ENCODE data around the gene LY6G6D. TPM values are rescaled to one million over a fixed set of nuclear protein-coding genes. Genes with fewer than 3 reads are reported as not detected.
A peak's percentile ranks its signal among the peaks of the same experiment; 100 is the strongest.

Gene LY6G6D
- polyA plus RNA-seq, 4 donors, result 0.22 TPM; not detected in 3

GRCh38 chr6:31752739-31753319, 37.7 kb downstream of the LY6G6D start:
- DNase-seq (no peak), FAIRE-seq (no peak)
- Histone ChIP-seq H3K27ac (ENCODE audit: low read depth in 1 of 3, low read length in 2 of 3) (no peak overlapping the region), H3K27me3 (ENCODE audit: control insufficient read depth in 3 of 3, insufficient read depth in 3 of 3, low read length in 3 of 3) (no peaks in the 10 kb centered on the region), H3K36me3 (ENCODE audit: control insufficient read depth in 3 of 3, insufficient read depth in 2 of 3, low read depth in 1 of 3, low read length in 3 of 3) (peaks cover 0 to 9% (median 0%) of the 10 kb centered on the region in 3 donors), H3K4me1 (ENCODE audit: control insufficient read depth in 3 of 3, insufficient read depth in 2 of 3, low read depth in 1 of 3, low read length in 2 of 3) (no peaks in the 10 kb centered on the region), H3K4me3 (ENCODE audit: low read depth in 1 of 3, low read length in 3 of 3) (no peak overlapping the region), H3K9me3 (ENCODE audit: control insufficient read depth in 2 of 2, insufficient read depth in 1 of 2, low read depth in 1 of 2, low read length in 1 of 2) (no peaks in the 10 kb centered on the region)
- WGBS, 3 donors, result 75 to 80% (median 76%) methylated on average over 8 of the region's 8 CpGs

GRCh38 chr6:31758281-31758680, 43.1 kb downstream of the LY6G6D start:
- Histone ChIP-seq H3K27me3 (ENCODE audit: control insufficient read depth in 3 of 3, insufficient read depth in 3 of 3, low read length in 3 of 3) (no peaks in the 10 kb centered on the region), H3K9me3 (ENCODE audit: control insufficient read depth in 2 of 2, insufficient read depth in 1 of 2, low read depth in 1 of 2, low read length in 1 of 2) (no peaks in the 10 kb centered on the region), H3K4me3 (ENCODE audit: low read depth in 1 of 3, low read length in 3 of 3) (no peak overlapping the region), H3K27ac (ENCODE audit: low read depth in 1 of 3, low read length in 2 of 3) (no peak overlapping the region), H3K4me1 (ENCODE audit: control insufficient read depth in 3 of 3, insufficient read depth in 2 of 3, low read depth in 1 of 3, low read length in 2 of 3) (peaks cover 0 to 19% (median 13%) of the 10 kb centered on the region in 3 donors), H3K36me3 (ENCODE audit: control insufficient read depth in 3 of 3, insufficient read depth in 2 of 3, low read depth in 1 of 3, low read length in 3 of 3) (peaks cover 0 to 47% (median 0%) of the 10 kb centered on the region in 3 donors)
- FAIRE-seq (no peak), DNase-seq (no peak)
- 89 to 96% (median 91%) methylated on average over 2 of the region's 2 CpGs for WGBS, 3 donors

GRCh38 chr6:31760790-31761189, 45.6 kb downstream of the LY6G6D start:
- peak overlapping the region; percentile 4 to 70 (median 53) for H3K27ac ChIP-seq (ENCODE audit: low read depth in 1 of 3, low read length in 2 of 3)

GRCh38 chr6:31761343-31761742, 46.2 kb downstream of the LY6G6D start:
- FAIRE-seq, result no peak
- WGBS, 3 donors, result 87 to 95% (median 92%) methylated on average over 8 of the region's 8 CpGs
- no peak for DNase-seq
- Histone ChIP-seq H3K4me1 (ENCODE audit: control insufficient read depth in 3 of 3, insufficient read depth in 2 of 3, low read depth in 1 of 3, low read length in 2 of 3) (peaks cover 0 to 41% (median 13%) of the 10 kb centered on the region in 3 donors), H3K27ac (ENCODE audit: low read depth in 1 of 3, low read length in 2 of 3) (peak overlapping the region in 1 of 3 donors; percentile 53), H3K27me3 (ENCODE audit: control insufficient read depth in 3 of 3, insufficient read depth in 3 of 3, low read length in 3 of 3) (no peaks in the 10 kb centered on the region), H3K9me3 (ENCODE audit: control insufficient read depth in 2 of 2, insufficient read depth in 1 of 2, low read depth in 1 of 2, low read length in 1 of 2) (no peaks in the 10 kb centered on the region), H3K4me3 (ENCODE audit: low read depth in 1 of 3, low read length in 3 of 3) (no peak overlapping the region), H3K36me3 (ENCODE audit: control insufficient read depth in 3 of 3, insufficient read depth in 2 of 3, low read depth in 1 of 3, low read length in 3 of 3) (peaks cover 0 to 54% (median 0%) of the 10 kb centered on the region in 3 donors)

More at GRCh38 chr6:31760790-31761189, 45.6 kb downstream of the LY6G6D start:
- Histone ChIP-seq H3K4me3 (ENCODE audit: low read depth in 1 of 3, low read length in 3 of 3) (no peak overlapping the region), H3K9me3 (ENCODE audit: control insufficient read depth in 2 of 2, insufficient read depth in 1 of 2, low read depth in 1 of 2, low read length in 1 of 2) (no peaks in the 10 kb centered on the region), H3K4me1 (ENCODE audit: control insufficient read depth in 3 of 3, insufficient read depth in 2 of 3, low read depth in 1 of 3, low read length in 2 of 3) (peaks cover 0 to 38% (median 13%) of the 10 kb centered on the region in 3 donors), H3K27me3 (ENCODE audit: control insufficient read depth in 3 of 3, insufficient read depth in 3 of 3, low read length in 3 of 3) (no peaks in the 10 kb centered on the region), H3K36me3 (ENCODE audit: control insufficient read depth in 3 of 3, insufficient read depth in 2 of 3, low read depth in 1 of 3, low read length in 3 of 3) (peaks cover 0 to 54% (median 0%) of the 10 kb centered on the region in 3 donors)
- DNase-seq, result peak; percentile 56 to 89
- 36 to 78% (median 54%) methylated on average over 5 of the region's 5 CpGs for WGBS, 3 donors
- FAIRE-seq, result no peak

- H3K36me3 ChIP-seq (ENCODE audit: control insufficient read depth in 3 of 3, insufficient read depth in 2 of 3, low read depth in 1 of 3, low read length in 3 of 3), result peaks cover 0 to 54% (median 0%) of the 10 kb centered on the region in 3 donors
- no peaks in the 10 kb centered on the region for H3K9me3 ChIP-seq (ENCODE audit: control insufficient read depth in 2 of 2, insufficient read depth in 1 of 2, low read depth in 1 of 2, low read length in 1 of 2)
- H3K4me3 ChIP-seq (ENCODE audit: low read depth in 1 of 3, low read length in 3 of 3), result no peak within 1 kb of the TSS
- H3K4me1 ChIP-seq (ENCODE audit: control insufficient read depth in 3 of 3, insufficient read depth in 2 of 3, low read depth in 1 of 3, low read length in 2 of 3), result peaks cover 0 to 46% (median 13%) of the 10 kb centered on the region in 3 donors
- no peaks in the 10 kb centered on the region for H3K27me3 ChIP-seq (ENCODE audit: control insufficient read depth in 3 of 3, insufficient read depth in 3 of 3, low read length in 3 of 3)
- H3K27ac ChIP-seq (ENCODE audit: low read depth in 1 of 3, low read length in 2 of 3), result no peak within 1 kb of the TSS
- DNase-seq (no peak), FAIRE-seq (no peak)
- WGBS, 3 donors, result 80 to 81% (median 80%) methylated on average over 4 of the region's 4 CpGs
Measured at GRCh38 chr6:31762356-31762755, 47.2 kb downstream of the LY6G6D start, which contains the start of gene SAPCD1. SAPCD1 (plus strand) TSS chr6:31762656; CDS start chr6:31763055, 399 bp downstream.

GRCh38 chr6:31762878-31763618, 47.9 kb downstream of the LY6G6D start:
- H3K27me3 ChIP-seq (ENCODE audit: control insufficient read depth in 3 of 3, insufficient read depth in 3 of 3, low read length in 3 of 3), result no peaks in the 10 kb centered on the region
- H3K27ac ChIP-seq (ENCODE audit: low read depth in 1 of 3, low read length in 2 of 3), result no peak overlapping the region
- H3K9me3 ChIP-seq (ENCODE audit: control insufficient read depth in 2 of 2, insufficient read depth in 1 of 2, low read depth in 1 of 2, low read length in 1 of 2), result no peaks in the 10 kb centered on the region
- H3K4me3 ChIP-seq (ENCODE audit: low read depth in 1 of 3, low read length in 3 of 3), result no peak overlapping the region
- peaks cover 0 to 47% (median 13%) of the 10 kb centered on the region in 3 donors for H3K4me1 ChIP-seq (ENCODE audit: control insufficient read depth in 3 of 3, insufficient read depth in 2 of 3, low read depth in 1 of 3, low read length in 2 of 3)
- WGBS, 3 donors, result 70 to 80% (median 78%) methylated on average over 7 to 8 of the region's 8 CpGs
- no peak for DNase-seq
- peaks cover 0 to 52% (median 0%) of the 10 kb centered on the region in 3 donors for H3K36me3 ChIP-seq (ENCODE audit: control insufficient read depth in 3 of 3, insufficient read depth in 2 of 3, low read depth in 1 of 3, low read length in 3 of 3)
- FAIRE-seq, result no peak

- FAIRE-seq (no peak), DNase-seq (peak; percentile 34 to 43)
- WGBS, 3 donors, result 21 to 31% (median 29%) methylated on average over 1 of the region's 1 CpG
- Histone ChIP-seq H3K9me3 (ENCODE audit: control insufficient read depth in 2 of 2, insufficient read depth in 1 of 2, low read depth in 1 of 2, low read length in 1 of 2) (no peaks in the 10 kb centered on the region), H3K4me3 (ENCODE audit: low read depth in 1 of 3, low read length in 3 of 3) (no peak overlapping the region), H3K27me3 (ENCODE audit: control insufficient read depth in 3 of 3, insufficient read depth in 3 of 3, low read length in 3 of 3) (no peaks in the 10 kb centered on the region), H3K36me3 (ENCODE audit: control insufficient read depth in 3 of 3, insufficient read depth in 2 of 3, low read depth in 1 of 3, low read length in 3 of 3) (peaks cover 0 to 48% (median 0%) of the 10 kb centered on the region in 3 donors), H3K27ac (ENCODE audit: low read depth in 1 of 3, low read length in 2 of 3) (no peak overlapping the region), H3K4me1 (ENCODE audit: control insufficient read depth in 3 of 3, insufficient read depth in 2 of 3, low read depth in 1 of 3, low read length in 2 of 3) (peaks cover 0 to 47% (median 13%) of the 10 kb centered on the region in 3 donors)
Measured at GRCh38 chr6:31763619-31763940, 48.4 kb downstream of the LY6G6D start.

- Histone ChIP-seq H3K36me3 (ENCODE audit: control insufficient read depth in 3 of 3, insufficient read depth in 2 of 3, low read depth in 1 of 3, low read length in 3 of 3) (peaks cover 0 to 48% (median 0%) of the 10 kb centered on the region in 3 donors), H3K27me3 (ENCODE audit: control insufficient read depth in 3 of 3, insufficient read depth in 3 of 3, low read length in 3 of 3) (no peaks in the 10 kb centered on the region), H3K4me1 (ENCODE audit: control insufficient read depth in 3 of 3, insufficient read depth in 2 of 3, low read depth in 1 of 3, low read length in 2 of 3) (peaks cover 0 to 47% (median 13%) of the 10 kb centered on the region in 3 donors), H3K9me3 (ENCODE audit: control insufficient read depth in 2 of 2, insufficient read depth in 1 of 2, low read depth in 1 of 2, low read length in 1 of 2) (no peaks in the 10 kb centered on the region), H3K4me3 (ENCODE audit: low read depth in 1 of 3, low read length in 3 of 3) (no peak overlapping the region), H3K27ac (ENCODE audit: low read depth in 1 of 3, low read length in 2 of 3) (no peak overlapping the region)
- WGBS, 3 donors, result 71 to 76% (median 74%) methylated on average over 4 of the region's 4 CpGs
- DNase-seq, result peak in 1 of 2 donors; percentile 49
- FAIRE-seq, result no peak
Measured at GRCh38 chr6:31764198-31764597, 49.0 kb downstream of the LY6G6D start.
